GM23338 (cell line): Measurements from ENCODE around the gene ZNF619. TPM values are rescaled to one million over a fixed set of nuclear protein-coding genes. Genes with fewer than 3 reads are reported as not detected.

ENCODE experiments used
- ATAC-seq: fragments of 200-7000 bp; cut with Tn5 transposase; 3 replicates; pipeline ENCODE4 v1.9.1; 2020
- DNase-seq: peaks from one replicate; pipeline ENCODE4 v3.0.0-alpha.2; 2015; ENCODE audit warnings: low spot score
- H2AFZ ChIP-seq: fragments of 200-600 bp; sonication (generic); 2 replicates; pipeline ENCODE4 v1.8.0; 2016; ENCODE audit warnings: antibody characterized with exemption, mild to moderate bottlenecking, moderate library complexity
- H3F3A ChIP-seq: fragments of 200-600 bp; sonication (generic); replicated peaks from 2 replicates; pipeline ENCODE4 v1.8.0; 2017; ENCODE audit warnings: antibody characterized with exemption, mixed run types, low read depth
- H3K27ac ChIP-seq: fragments of 200-600 bp; sonication (generic); 2 replicates; pipeline ENCODE4 v1.6.1; 2016; ENCODE audit warnings: low read depth
- H3K27me3 ChIP-seq: fragments of 200-600 bp; sonication (generic); 2 replicates; pipeline ENCODE4 v1.8.0; 2016; ENCODE audit warnings: mild to moderate bottlenecking, mixed run types, moderate library complexity; ENCODE audit not compliant: insufficient read depth
- H3K36me3 ChIP-seq: fragments of 200-600 bp; sonication (generic); 2 replicates; pipeline ENCODE4 v1.8.0; 2016; ENCODE audit warnings: mild to moderate bottlenecking; ENCODE audit not compliant: insufficient read depth
- H3K4me1 ChIP-seq: fragments of 200-600 bp; sonication (generic); 2 replicates; pipeline ENCODE4 v1.8.0; 2016; ENCODE audit warnings: mild to moderate bottlenecking, moderate library complexity; ENCODE audit not compliant: insufficient read depth
- H3K4me2 ChIP-seq: fragments of 200-600 bp; sonication (generic); 2 replicates; pipeline ENCODE4 v1.7.1; 2017; ENCODE audit warnings: mixed run types
- H3K4me3 ChIP-seq: fragments of 200-600 bp; sonication (generic); 2 replicates; pipeline ENCODE4 v1.6.1; 2016; ENCODE audit warnings: mixed run types
- H3K79me2 ChIP-seq: fragments of 200-600 bp; sonication (generic); replicated peaks from 2 replicates; pipeline ENCODE4 v1.8.0; 2017; ENCODE audit warnings: mild to moderate bottlenecking; ENCODE audit not compliant: insufficient read depth
- H3K9me2 ChIP-seq: fragments of 200-600 bp; sonication (generic); 2 replicates; pipeline ENCODE4 v1.8.0; 2017; ENCODE audit not compliant: insufficient read depth
- H4K20me1 ChIP-seq: fragments of 200-600 bp; sonication (generic); replicated peaks from 2 replicates; pipeline ENCODE4 v1.8.0; 2017; ENCODE audit warnings: mild to moderate bottlenecking; ENCODE audit not compliant: insufficient read depth
- H3K27ac Mint-ChIP-seq: 2 replicates; pipeline ENCODE4 v1.8.0; 2020; ENCODE audit warnings: inconsistent platforms, mild to moderate bottlenecking, moderate library complexity, mixed read lengths
- H3K27me3 Mint-ChIP-seq: 3 replicates; pipeline ENCODE4 v1.8.0; 2022; ENCODE audit warnings: low read depth, mild to moderate bottlenecking, moderate library complexity, mixed read lengths, inconsistent platforms; ENCODE audit not compliant: insufficient read depth, poor library complexity
- H3K36me3 Mint-ChIP-seq: 3 replicates; pipeline ENCODE4 v1.8.0; 2021; ENCODE audit warnings: low read depth, mild to moderate bottlenecking, inconsistent platforms, moderate library complexity, mixed read lengths
- H3K4me1 Mint-ChIP-seq: 3 replicates; pipeline ENCODE4 v1.8.0; 2020; ENCODE audit warnings: mild to moderate bottlenecking, inconsistent platforms, mixed read lengths
- H3K4me3 Mint-ChIP-seq: 3 replicates; pipeline ENCODE4 v1.8.0; 2021; ENCODE audit warnings: moderate library complexity, mild to moderate bottlenecking, inconsistent platforms, mixed read lengths
- H3K9me3 Mint-ChIP-seq: 3 replicates; pipeline ENCODE4 v1.8.0; 2020; ENCODE audit warnings: moderate library complexity, mild to moderate bottlenecking, inconsistent platforms, mixed read lengths
- CREB1 ChIP-seq: fragments of 250-450 bp; sonication (Bioruptor Pico); IDR thresholded peaks from 2 replicates; pipeline ENCODE4 v1.5.0; 2020; ENCODE audit warnings: low read depth, mild to moderate bottlenecking, moderate library complexity
- ETS1 ChIP-seq: IDR thresholded peaks from 2 replicates; pipeline ENCODE4 v1.6.1; 2016; ENCODE audit warnings: antibody characterized with exemption
- EZH2phosphoT487 ChIP-seq: fragments of 200-600 bp; sonication (generic); IDR thresholded peaks from one replicate; pipeline ENCODE4 v1.8.1; 2018; ENCODE audit warnings: antibody characterized with exemption; ENCODE audit not compliant: unreplicated experiment
- REST ChIP-seq: IDR thresholded peaks from one replicate; pipeline ENCODE4 v1.6.1; 2018; ENCODE audit warnings: antibody characterized with exemption; ENCODE audit not compliant: unreplicated experiment
- ZNF331 ChIP-seq: fragments of 250-450 bp; sonication (Bioruptor Pico); IDR thresholded peaks from 2 replicates; pipeline ENCODE4 v1.5.0; 2020; ENCODE audit warnings: low read depth, mild to moderate bottlenecking, moderate library complexity
- polyA plus RNA-seq: library from polyadenylated mRNA; unstranded; fragments of >200 nt; fragmentation: Nextera tagmentation; extraction: Ambion mirVana; gene quantifications from 2 replicates; pipeline ENCODE4 v1.2.1, GENCODE V29; 2016
- total RNA-seq: library from RNA; depleted of rRNA; stranded (reverse); fragments of >200 nt; shearing (Covaris generic); gene quantifications from 2 replicates; pipeline ENCODE4 v1.2.3, GENCODE V29; 2014
- TF ChIP-seq, protein P1 (sequence below), 2 experiments: fragments of 200-600 bp in 1 of 2; sonication (generic) in 1 of 2; conservative IDR thresholded peaks; 2 replicates each; pipeline versions ENCODE4 v1.5.1 to v1.6.1; 2016 to 2017; ENCODE audit warnings: antibody characterized with exemption in 2 of 2, low read depth in 2 of 2, mild to moderate bottlenecking in 2 of 2, moderate library complexity in 1 of 2

The ZNF619 gene
- total and polyA plus RNA-seq, 2 experiments from 2014 or later: 1.3 to 7.4 TPM

DNA sequence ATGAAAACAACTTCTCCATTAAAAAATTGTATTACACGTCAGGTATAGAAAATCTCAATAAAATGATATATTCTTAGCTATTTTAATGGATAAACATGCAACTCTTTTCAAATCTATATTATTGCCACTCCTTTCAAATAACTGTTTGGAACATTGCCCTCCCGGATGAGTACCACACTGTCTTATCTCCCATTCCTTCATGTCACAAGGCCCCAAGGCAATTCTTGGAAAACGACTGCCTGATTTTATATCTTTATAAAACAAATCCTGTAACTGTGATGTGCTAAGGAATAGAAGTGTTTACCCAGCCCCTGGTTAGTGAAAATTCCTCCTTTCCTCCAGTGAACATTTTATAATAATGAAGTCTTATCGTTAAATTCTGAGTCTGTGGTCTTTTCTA lies 6.2 kb upstream of the ZNF619 start (continued):
- TF ChIP-seq REST (no peak), ETS1 (no peak), CREB1 (no peak), ZNF331 (no peak), EZH2phosphoT487 (no peak)
- TF ChIP-seq, protein P1, sequence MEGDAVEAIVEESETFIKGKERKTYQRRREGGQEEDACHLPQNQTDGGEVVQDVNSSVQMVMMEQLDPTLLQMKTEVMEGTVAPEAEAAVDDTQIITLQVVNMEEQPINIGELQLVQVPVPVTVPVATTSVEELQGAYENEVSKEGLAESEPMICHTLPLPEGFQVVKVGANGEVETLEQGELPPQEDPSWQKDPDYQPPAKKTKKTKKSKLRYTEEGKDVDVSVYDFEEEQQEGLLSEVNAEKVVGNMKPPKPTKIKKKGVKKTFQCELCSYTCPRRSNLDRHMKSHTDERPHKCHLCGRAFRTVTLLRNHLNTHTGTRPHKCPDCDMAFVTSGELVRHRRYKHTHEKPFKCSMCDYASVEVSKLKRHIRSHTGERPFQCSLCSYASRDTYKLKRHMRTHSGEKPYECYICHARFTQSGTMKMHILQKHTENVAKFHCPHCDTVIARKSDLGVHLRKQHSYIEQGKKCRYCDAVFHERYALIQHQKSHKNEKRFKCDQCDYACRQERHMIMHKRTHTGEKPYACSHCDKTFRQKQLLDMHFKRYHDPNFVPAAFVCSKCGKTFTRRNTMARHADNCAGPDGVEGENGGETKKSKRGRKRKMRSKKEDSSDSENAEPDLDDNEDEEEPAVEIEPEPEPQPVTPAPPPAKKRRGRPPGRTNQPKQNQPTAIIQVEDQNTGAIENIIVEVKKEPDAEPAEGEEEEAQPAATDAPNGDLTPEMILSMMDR (conservative IDR thresholded peaks at IDR 0.05; ENCODE audit: low read depth in 2 of 2): no peak

- DNase-seq (no peak), ATAC-seq (peak; percentile 37)
- Mint-ChIP-seq H3K9me3 (no peaks in the 10 kb centered on the region), H3K27me3 (no peaks in the 10 kb centered on the region), H3K4me3 (peak overlapping the region; percentile 85), H3K27ac (0 out of 2 replicates have a peak overlapping the region, but pooled peaks have one; percentile 95), H3K36me3 (peaks cover 12% of the 10 kb centered on the region; the same call in 2 of the 3 replicates), H3K4me1 (peaks cover 15% of the 10 kb centered on the region)
- no peaks in the 10 kb centered on the region for H3K36me3 ChIP-seq
- H3K9me2 ChIP-seq: no peaks in the 10 kb centered on the region
- H2AFZ ChIP-seq: peak overlapping the region; percentile 98
- peaks cover 18% of the 10 kb centered on the region for H3K4me1 ChIP-seq
- no peak overlapping the region for H3K27ac ChIP-seq
- H3K4me3 ChIP-seq: peak overlapping the region; percentile 70
- H3F3A ChIP-seq: no peaks in the 10 kb centered on the region
- H3K79me2 ChIP-seq: no peaks in the 10 kb centered on the region
- peak overlapping the region; percentile 80 for H3K4me2 ChIP-seq
- H4K20me1 ChIP-seq: no peaks in the 10 kb centered on the region
- H3K27me3 ChIP-seq: no peaks in the 10 kb centered on the region
- TF ChIP-seq, protein P1 (conservative IDR thresholded peaks at IDR 0.05; ENCODE audit: low read depth in 2 of 2): 0 out of 4 replicates have a peak, but pooled peaks of 1 of the 2 experiments have one; percentile 1
- TF ChIP-seq ETS1: no peak
Observed at GRCh38 chr3:40477666-40478065, 744 bp downstream of the ZNF619 start.
